HG03103 (cell line): ENCODE results near the gene TMEM229A.
"Not testable (repeated sequence)": the region's sequence is repeated elsewhere in the genome, so short reads cannot be mapped to it uniquely, and the experiment has no call there.

Source experiments
- ATAC-seq: cut with Tn5 transposase; IDR thresholded peaks from one replicate; pipeline ENCODE4 v1.9.1; 2021; ENCODE audit warnings: low read depth; ENCODE audit not compliant: unreplicated experiment

Gene TMEM229A

DNA sequence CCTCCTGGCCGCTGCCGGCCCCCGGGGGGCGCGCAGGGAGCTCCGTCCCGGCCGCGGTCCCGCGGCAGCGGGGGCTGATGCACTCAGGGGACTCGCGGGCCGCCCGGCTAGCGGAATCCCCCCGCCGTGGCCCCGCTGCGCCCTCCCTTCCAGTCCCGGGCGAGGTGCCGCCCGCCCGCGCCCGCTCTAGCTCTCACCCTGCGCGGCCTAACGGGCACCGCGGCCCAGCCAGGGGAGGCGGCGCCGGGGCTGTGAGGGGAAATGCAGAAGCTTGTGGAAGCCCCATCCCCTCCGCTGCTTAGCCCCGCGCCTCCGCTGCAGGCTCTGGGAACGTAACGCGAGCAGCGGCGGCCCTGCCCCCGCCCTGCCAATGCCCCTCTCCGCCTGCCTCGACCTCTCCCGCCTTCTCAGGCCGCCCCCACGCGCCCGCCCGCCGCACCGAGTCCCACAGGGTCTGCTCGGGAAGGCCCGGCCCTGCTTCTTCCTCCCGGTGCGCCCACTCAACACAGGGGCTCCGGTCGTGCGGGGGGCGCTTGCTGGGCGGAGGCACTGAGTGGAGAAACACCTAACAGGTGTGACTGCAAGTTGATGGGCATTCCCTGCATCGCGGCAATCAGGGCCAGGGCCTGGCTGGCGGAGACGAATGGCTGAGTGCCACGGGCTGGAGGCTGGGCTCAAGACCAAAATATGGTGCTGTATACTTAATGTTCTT, 384 bp upstream of the TMEM229A start:
- ATAC-seq, result no peak

DNA sequence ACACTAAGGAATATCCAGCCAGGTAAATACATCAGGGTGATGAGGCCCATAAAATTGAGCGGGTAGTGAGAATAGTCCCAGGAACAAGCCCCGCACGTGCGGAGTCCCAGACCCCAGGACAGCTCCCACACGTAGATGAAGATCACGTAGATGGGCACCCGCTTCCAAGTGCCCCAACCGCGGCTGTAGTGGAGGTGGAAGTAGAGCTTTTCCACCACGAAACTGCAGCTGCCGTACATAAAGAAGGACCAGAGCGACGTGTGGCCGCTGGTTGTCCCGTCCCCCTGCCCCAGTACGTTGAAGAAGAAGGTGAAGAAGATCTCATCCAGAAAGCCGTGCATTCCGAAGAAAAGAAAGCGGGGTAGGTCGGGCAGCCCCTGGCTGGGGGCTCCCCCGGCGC, 948 bp downstream of the TMEM229A start:
- ATAC-seq, result no peak

DNA sequence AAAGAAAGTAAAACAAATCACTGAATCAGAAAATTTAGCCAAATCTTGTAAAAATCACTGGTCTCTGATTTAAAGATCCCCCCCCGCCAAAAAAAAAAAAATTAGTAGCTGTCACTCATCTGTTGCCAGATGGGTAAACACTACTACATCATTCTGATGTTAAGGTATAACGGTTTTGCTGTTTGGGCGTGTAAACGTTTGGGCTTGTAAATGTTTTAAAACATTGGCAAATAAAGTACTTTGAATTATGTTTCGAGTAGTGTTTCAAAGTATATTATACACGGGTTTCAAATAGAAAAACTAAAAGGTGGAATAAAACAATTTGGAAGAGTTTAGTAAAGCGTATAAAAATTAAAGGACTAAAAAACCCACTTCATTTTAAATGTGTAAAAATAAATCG, 1.5 kb downstream of the TMEM229A start:
- ATAC-seq, result no peak

DNA sequence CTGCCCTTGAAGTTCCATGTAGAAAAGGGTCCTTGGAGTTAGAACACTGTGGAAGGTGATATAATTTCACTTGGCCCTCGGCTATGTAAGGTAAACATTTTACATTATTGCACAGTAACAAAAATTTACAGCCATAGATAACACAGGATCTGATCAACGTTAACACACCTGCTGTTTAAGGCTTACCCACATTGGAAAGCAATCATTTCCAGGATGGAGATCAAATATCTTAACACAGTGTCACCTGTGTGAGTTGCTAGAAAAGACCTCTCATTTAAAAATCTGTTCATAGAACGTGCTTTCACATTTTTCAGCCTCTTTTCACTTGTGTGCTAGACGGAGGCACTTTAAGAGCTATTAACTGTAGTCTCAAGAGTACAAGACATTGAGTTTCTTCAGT, 1.9 kb downstream of the TMEM229A start:
- no peak for ATAC-seq

DNA sequence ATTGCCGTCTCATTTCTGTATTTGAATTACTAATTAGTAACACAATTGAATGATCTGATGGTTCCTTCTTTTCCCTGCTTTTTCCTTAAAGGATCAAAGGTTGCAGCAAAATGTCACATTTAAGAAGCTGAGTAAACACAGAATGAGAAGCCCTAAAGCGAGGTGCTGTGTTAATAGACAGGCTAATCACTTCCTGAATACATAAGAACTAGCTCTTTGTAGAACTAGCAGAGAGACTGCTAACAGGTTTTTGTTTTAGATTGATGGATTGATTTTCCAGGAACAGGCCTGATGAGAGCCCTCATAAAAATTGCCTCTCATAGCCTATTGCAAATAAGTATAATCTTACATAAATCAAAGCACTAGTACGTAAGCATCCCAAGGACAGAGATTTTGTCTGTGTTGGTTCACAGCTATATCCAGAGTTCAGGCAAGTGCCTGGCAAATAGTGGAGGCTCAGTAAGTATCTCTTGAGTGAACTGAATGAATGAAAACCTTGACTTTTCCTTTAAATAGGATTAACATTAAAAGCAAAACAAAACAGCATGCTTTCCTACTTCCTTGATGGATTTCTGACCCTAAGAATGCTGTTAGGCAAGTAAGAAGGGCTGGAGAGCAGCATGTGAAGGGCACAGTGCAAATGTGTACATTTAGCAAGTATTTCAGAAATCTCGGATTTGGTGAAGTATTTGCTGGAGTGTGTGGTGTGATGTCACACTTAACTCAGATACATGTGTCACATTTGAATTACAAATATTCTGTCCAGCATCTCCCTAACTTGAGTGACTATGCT, 3.3 kb downstream of the TMEM229A start:
- ATAC-seq, result no peak

DNA sequence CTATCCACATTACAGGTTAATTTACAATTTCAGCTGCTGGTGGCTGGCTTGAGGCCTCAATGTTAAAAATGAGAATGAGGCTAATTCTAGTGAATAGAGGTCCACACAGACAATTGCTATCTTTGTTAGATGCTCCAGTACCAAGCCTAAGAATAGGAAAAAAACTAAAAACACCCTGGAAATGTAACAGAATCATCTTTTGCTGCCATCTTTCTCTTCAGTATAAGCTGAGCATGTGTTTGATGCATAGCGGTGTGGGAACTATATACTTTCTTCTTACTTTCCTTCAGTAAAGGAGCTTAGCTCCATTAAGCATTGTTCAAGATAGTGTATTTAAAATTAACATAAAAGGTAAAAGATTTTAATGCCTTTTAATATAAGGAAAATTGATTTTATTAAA, 5.6 kb downstream of the TMEM229A start:
- no peak for ATAC-seq

DNA sequence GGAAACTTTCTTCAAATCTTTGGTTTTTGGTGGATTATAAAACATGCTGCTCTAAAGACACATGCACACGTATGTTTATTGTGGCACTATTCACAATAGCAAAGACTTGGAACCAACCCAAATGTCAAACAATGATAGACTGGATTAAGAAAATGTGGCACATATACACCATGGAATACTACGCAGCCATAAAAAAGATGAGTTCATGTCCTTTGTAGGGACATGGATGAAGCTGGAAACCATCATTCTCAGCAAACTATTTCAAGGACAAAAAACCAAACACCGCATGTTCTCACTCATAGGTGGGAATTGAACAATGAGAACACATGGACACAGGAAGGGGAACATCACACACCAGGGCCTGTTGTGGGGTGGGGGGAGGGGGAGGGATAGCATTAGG, 8.5 kb downstream of the TMEM229A start:
- not testable (repeated sequence) for ATAC-seq

DNA sequence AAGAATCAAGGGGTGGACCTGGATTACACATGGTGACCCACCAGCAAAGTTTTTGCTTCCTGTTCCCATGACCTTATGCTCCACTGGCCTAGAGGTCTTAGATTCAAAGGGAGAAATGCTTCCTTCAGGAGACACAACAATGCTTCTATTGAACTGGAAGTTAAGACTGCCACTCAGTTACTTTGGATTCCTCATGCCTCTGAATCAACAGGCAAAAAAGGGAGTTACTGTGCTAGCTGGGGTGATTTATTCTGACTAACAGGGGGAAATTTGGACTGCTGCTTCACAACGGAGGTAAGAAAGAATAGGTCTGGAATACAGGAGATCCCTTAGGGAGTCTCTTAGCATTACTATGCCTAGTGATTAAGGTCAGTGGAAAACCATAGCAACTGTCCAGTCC, 10.3 kb downstream of the TMEM229A start:
- no peak for ATAC-seq

DNA sequence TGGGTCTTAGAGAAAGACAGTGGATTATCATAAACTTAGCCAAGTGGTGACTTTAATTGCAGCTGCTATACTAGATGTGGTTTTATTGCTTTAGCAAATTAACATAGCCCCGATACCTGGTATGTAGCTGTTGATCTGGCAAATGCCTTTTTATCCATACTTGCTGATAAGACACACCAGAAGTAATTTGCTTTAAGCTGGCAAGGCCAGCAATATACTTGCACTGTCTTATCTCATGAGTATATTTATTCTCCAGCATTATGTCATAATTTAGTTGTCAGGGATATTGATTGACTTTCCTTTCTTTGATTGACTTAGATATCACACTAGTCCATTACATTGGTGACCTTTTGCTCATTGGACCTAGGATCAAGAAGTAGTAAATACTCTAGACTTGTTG, 12.8 kb downstream of the TMEM229A start:
- ATAC-seq, result no peak

DNA sequence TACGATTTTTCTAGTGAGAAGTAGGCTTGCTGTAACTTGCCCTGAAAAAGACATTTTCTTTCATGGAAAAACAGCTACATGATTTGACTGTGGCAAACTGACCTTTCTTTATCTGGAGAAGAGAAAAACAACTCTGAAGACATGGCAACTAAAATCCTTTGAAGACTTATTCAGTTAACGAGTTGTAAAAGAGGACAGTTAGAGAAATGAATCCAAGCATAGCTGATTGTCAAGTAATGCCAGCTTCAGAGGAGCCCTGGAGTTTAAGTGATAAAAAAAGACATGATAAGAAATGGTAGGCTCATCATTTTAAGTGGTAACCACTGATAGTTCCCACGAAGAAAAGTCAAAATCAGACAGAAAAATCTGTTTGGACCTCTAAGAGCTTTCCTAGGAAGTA, 19.6 kb downstream of the TMEM229A start:
- ATAC-seq, result no peak

DNA sequence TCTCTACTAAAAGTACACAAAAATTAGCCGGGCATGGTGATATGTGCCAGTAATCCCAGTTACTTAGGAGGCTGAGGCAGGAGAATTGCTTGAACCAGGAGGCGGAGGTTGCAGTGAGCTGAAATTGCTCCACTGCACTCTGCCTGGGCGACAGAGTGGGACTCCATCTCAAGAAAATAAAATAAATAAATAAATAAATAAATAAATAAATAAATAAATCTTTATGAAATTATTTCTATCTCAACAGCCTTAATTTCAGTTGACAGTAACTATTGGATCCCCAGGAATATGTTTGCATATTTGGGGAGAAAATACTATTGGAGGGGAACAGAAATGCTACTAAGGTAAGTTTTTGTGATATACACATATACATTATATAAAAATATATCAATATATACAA, 20.0 kb downstream of the TMEM229A start:
- no peak for ATAC-seq

DNA sequence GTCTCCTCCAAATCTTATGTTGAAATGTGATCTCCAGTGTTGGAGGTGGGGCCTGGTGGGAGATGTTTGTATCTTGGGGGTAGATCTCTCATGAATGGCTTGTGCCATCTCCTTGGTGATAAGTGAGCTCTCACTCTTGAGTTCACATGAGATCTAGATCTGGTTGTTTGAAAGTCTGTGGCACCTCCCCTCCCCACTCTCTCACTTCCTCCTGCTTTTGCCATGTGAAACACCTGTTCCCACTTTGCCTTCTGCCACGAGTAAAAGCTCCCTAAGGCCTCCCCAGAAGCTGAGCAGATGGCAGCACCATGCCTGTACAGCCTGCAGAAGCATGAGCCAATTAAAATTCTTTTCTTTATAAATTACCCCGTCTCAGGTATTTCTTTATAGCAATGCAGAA, 23.5 kb downstream of the TMEM229A start:
- ATAC-seq, result no peak

DNA sequence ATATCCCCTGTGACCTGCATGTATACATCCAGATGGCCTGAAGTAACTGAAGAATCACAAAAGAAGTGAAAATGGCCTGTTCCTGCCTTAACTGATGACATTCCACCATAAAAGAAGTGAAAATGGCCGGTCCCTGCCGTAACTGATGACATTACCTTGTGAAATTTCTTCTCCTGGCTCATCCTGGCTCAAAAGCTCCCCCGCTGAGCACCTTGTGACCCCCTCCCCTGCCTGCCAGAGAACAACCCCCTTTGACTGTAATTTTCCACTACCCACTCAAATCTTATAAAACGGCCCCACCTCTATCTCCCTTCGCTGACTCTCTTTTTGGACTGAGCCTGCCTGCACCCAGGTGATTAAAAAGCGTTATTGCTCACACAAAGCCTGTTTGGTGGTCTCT, 24.6 kb downstream of the TMEM229A start:
- not testable (repeated sequence) for ATAC-seq

DNA sequence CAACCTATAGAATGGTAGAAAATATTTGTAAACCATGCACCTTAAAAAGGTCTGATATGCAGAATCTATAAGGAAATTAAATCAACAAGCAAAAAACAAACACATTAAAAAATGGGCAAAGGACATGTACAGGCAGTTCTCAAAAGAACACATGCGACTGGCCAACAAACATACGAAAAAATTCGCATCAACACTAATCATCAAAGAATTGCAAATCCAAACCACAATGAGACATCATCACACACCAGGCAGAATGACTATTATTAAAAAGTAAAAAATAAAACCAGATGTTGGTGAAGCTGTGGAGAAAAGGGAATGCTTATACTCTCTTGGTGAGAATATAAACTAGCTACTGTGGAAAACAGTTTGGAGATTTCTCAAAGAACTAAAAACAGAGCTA, 33.2 kb downstream of the TMEM229A start:
- no peak for ATAC-seq

DNA sequence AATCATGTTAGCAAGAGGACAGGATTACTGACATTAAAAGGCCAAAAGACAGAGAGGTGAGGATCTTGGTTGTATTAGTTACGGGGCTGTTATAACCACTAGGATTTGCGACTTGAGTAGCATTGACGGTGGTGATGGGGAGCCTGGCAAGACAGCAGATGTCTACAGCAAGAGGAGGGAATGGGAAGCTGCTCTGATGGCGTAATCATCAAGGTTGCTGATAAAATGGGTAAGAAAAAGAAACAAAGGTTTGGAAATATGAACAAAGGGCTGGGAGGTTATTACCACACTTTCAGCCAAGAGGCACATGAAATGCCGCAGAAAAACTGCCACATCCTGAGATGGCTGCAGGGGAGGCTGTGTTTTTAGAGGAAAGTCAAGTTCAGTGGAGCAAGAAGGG, 33.9 kb downstream of the TMEM229A start:
- ATAC-seq, result no peak

DNA sequence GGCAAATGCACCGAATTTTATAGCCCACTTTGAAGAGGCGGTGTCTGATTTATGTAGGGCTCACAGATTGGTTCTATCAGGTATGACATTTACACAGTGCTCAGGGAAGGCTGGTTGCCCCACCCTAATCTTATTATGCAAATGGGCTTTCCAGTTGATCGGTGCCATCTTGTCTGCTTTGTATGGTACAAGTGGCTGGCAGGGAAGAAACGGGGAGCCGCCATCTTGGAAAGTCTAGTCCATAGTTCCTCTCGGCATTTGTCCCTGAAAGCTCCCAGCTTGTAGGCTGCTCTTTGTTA, 36.6 kb downstream of the TMEM229A start:
- ATAC-seq, result no peak

DNA sequence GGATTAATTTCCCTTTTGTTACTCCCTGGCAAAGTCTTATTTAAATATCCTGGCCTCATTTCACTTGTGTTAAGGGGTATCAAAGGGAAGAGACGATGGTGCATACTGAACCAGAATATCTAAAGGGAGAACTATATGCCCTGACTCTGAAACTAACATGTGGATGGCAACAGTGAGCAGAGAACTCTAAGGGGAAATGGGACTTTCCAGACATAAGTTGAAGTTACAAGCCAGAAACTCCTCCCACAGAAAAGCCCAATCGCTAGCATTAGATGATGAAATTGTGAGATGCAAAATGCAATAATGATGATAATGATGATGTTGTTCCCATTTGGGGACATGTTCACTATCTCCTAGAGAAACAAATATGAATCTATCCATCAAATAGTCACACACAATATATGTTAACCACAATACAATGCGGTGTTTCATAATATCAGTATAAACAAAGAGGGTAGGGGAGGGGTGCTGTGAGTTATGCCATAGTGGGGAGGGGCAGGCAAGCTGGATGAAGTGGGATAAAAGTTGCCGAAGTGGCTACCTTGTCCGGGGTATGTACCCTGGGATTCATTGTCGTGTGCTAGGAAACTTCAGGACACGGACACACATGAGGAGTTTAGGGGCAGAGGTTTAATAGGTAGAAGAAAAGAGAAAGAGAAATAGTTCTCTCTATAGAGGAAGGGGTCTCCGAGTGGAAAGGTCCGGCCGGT, 37.1 kb downstream of the TMEM229A start:
- no peak for ATAC-seq

DNA sequence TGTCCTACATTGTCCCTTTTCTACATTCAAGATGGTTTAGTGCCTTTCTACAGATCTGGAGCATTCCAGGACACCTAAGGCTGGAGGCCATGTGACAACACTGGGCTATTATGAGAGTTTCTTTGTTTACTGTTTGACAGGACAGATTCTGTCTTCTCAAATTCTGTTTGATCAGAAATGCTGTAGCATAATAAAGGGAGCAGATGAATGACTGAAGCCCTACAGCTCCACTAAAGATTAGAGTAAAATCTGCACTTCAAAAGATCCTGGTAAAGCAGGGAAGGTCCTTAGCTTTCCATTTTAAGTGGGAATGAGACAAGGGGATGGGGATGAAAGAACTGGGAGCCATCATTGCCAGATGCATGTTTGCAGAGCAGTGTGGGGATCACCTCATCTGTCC, 38.4 kb downstream of the TMEM229A start:
- no peak for ATAC-seq

DNA sequence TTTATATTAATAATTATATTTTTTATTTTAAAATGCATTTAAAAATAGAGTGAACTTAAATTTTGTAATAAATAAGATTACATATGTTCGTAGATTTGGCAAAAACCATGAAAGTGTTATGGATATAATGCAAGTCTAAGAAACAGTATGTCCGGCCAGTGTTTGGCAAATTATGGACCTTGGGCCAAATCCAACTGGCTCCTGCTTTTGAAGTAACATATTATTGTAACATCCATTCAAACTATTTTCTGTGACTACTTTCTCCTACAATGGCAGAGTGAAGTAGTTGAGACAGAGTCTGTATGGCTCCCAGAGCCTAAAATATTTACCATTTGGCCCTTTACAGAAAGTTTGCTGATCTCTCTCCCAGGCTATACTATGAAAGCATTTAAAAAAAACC, 38.9 kb downstream of the TMEM229A start:
- ATAC-seq, result no peak

DNA sequence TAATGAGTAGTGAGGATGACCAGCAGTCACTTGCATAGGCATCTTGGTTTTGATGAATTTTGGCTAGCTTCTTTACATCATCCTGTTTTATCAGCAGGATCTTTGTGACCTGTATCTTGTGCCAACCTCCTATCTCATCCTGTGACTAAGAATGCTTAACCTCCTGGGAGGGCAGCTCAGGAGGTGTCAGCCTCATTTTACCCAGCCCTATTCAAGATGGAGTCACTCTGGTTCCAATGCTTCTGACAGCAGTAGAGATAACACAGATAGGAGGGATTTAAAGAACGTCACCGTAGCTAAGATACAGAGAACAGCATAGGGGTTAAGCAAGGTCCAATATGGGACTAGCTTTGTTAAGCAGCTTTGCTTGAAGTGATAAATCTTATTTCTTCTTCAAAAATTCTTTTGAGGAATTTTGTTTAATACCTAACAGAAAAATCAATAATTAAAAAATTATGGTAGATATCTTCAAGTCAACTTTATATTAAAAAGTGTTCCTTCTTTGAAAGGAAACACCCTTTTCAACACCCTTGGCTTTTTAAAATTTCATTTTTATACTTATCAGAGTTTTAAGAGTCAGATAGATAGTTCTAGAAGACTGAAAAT, 39.9 kb downstream of the TMEM229A start:
- ATAC-seq, result no peak

DNA sequence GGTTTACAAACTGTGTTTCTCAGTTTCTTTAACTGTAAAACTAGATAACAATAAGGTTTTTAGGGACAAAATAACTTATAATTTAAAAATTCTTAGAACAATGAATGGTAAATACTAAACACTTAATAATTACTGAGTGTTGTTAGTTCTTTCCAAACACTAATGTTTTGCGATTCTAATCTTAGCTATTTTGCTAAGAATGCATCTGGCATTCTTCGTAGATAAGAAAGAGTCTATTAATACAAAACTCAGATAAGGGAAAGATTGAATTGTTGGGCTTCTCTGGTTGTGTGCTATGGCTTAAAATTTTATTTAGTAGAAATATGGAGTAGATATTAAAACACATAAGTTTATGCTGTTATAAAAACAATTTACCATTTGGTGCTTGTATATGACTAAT, 45.4 kb downstream of the TMEM229A start:
- ATAC-seq, result no peak
